SK-N-SH (cell line): ENCODE data around the gene SRSF3. TPM values are rescaled to one million over a fixed set of nuclear protein-coding genes. Genes with fewer than 3 reads are reported as not detected.

Experiments
- CTCF ChIA-PET: fragments of 300-600, 350-600 bp; formaldehyde crosslinking; extraction: SDS; loops from one replicate; lab custom pipeline; 2021; lab: Yijun Ruan, JAX
- POLR2A ChIA-PET: fragments of 350-600 bp; sonication (Branson Sonifier 250); formaldehyde crosslinking; extraction: SDS; loops from one replicate; lab custom pipeline; 2020; ENCODE audit warnings: antibody characterized with exemption, inconsistent platforms; lab: Yijun Ruan, JAX
- DNase-seq: peaks from one replicate; pipeline ENCODE4 v3.0.0; 2012
- H2AFZ ChIP-seq: fragments of 200-600 bp; sonication (generic); 2 replicates; pipeline ENCODE4 v1.8.1; 2016; ENCODE audit warnings: antibody characterized with exemption, mild to moderate bottlenecking, low read depth
- H3F3A ChIP-seq: fragments of 200-600 bp; sonication (generic); replicated peaks from 2 replicates; pipeline ENCODE3; 2016; ENCODE audit warnings: antibody characterized with exemption, mild to moderate bottlenecking; ENCODE audit not compliant: insufficient read depth
- H3K27ac ChIP-seq, 2 experiments: fragments of 200-500 bp in 1 of 2; fragments of 200-600 bp in 1 of 2; sonication (Bioruptor generic) in 1 of 2; sonication (generic), shearing (Covaris generic) in 1 of 2; 2 replicates each; pipeline versions ENCODE4 v1.5.1 to v1.6.1; 2014 to 2016; ENCODE audit warnings: low read depth in 2 of 2, inconsistent platforms in 1 of 2, low read length in 1 of 2, mild to moderate bottlenecking in 1 of 2, mixed read lengths in 1 of 2
- H3K27me3 ChIP-seq: fragments of 200-600 bp; sonication (generic), shearing (Covaris generic); 2 replicates; pipeline ENCODE4 v1.6.1; 2016; ENCODE audit warnings: mixed run types; ENCODE audit not compliant: insufficient read depth
- H3K36me3 ChIP-seq, 2 experiments: fragments of 200-500 bp in 1 of 2; fragments of 200-600 bp in 1 of 2; sonication (Bioruptor generic) in 1 of 2; sonication (generic) in 1 of 2; replicated peaks in 1 of 2; 2 replicates each; pipeline versions ENCODE3 to v1.5.1; 2014 to 2016; ENCODE audit warnings: low read length in 1 of 2, mild to moderate bottlenecking in 1 of 2; ENCODE audit not compliant: insufficient read depth in 2 of 2, control insufficient read depth in 1 of 2
- H3K4me1 ChIP-seq, 2 experiments: fragments of 200-500 bp in 1 of 2; fragments of 200-600 bp in 1 of 2; sonication (Bioruptor generic) in 1 of 2; sonication (generic), shearing (Covaris generic) in 1 of 2; 2 replicates each; pipeline versions ENCODE4 v1.5.1 to v1.6.1; 2014 to 2016; ENCODE audit warnings: low read depth in 1 of 2, low read length in 1 of 2, mixed run types in 1 of 2; ENCODE audit not compliant: insufficient read depth in 2 of 2, control insufficient read depth in 1 of 2
- H3K4me2 ChIP-seq: fragments of 200-600 bp; sonication (generic), shearing (Covaris generic); 2 replicates; pipeline ENCODE4 v1.6.1; 2017; ENCODE audit warnings: mixed run types
- H3K4me3 ChIP-seq, 2 experiments: fragments of 200-500 bp in 1 of 2; fragments of 200-600 bp in 1 of 2; sonication (Bioruptor generic) in 1 of 2; sonication (generic), shearing (Covaris generic) in 1 of 2; 2 replicates each; pipeline versions ENCODE4 v1.5.1 to v1.8.1; 2014 to 2016; ENCODE audit warnings: low read depth in 2 of 2, inconsistent platforms in 1 of 2, low read length in 1 of 2, mild to moderate bottlenecking in 1 of 2, mixed read lengths in 1 of 2, moderate library complexity in 1 of 2
- H3K79me2 ChIP-seq: fragments of 200-600 bp; sonication (generic); 2 replicates; pipeline ENCODE4 v1.8.1; 2017; ENCODE audit warnings: mild to moderate bottlenecking; ENCODE audit not compliant: insufficient read depth
- H3K9ac ChIP-seq: fragments of 200-600 bp; sonication (generic); 2 replicates; pipeline ENCODE4 v1.6.1; 2017; ENCODE audit warnings: mixed run types
- H3K9me2 ChIP-seq: fragments of 200-600 bp; sonication (generic); 2 replicates; pipeline ENCODE4 v1.6.1; 2017; ENCODE audit warnings: mixed run types
- H3K9me3 ChIP-seq: fragments of 200-600 bp; sonication (generic); 2 replicates; pipeline ENCODE4 v1.6.1; 2017; ENCODE audit warnings: mixed run types, mild to moderate bottlenecking, moderate library complexity
- H4K20me1 ChIP-seq: fragments of 200-600 bp; sonication (generic); 2 replicates; pipeline ENCODE4 v1.6.1; 2017; ENCODE audit warnings: mild to moderate bottlenecking, mixed run types; ENCODE audit not compliant: insufficient read depth
- CHD2 ChIP-seq: fragments of 150-350 bp; IDR thresholded peaks from 2 replicates; pipeline ENCODE4 v1.6.1; 2018; ENCODE audit warnings: low read length; ENCODE audit not compliant: partially characterized antibody
- EP300 ChIP-seq, 2 experiments: IDR thresholded peaks; 2 replicates each; pipeline versions ENCODE4 v1.4.0 to v1.6.1; 2012; ENCODE audit warnings: borderline replicate concordance in 1 of 2, low read depth in 1 of 2, low read length in 1 of 2
- EZH2phosphoT487 ChIP-seq: fragments of 200-600 bp; sonication (generic); IDR thresholded peaks from 2 replicates; pipeline ENCODE4 v1.6.1; 2017; ENCODE audit warnings: low read depth, mixed run types, mild to moderate bottlenecking, antibody characterized with exemption, moderate library complexity, borderline replicate concordance
- FOSL2 ChIP-seq: IDR thresholded peaks from 2 replicates; pipeline ENCODE4 v1.4.0; 2012; ENCODE audit warnings: low read depth, mild to moderate bottlenecking, moderate library complexity, borderline replicate concordance
- JUND ChIP-seq: IDR thresholded peaks from 2 replicates; pipeline ENCODE4 v1.4.0; 2012
- NFIC ChIP-seq: IDR thresholded peaks from 2 replicates; pipeline ENCODE4 v1.4.0; 2012; ENCODE audit warnings: borderline replicate concordance
- NRF1 ChIP-seq: IDR thresholded peaks from 2 replicates; pipeline ENCODE4 v1.6.1; 2012; ENCODE audit warnings: low read depth, mild to moderate bottlenecking, low read length
- RAD21 ChIP-seq: IDR thresholded peaks from 2 replicates; pipeline ENCODE4 v1.6.1; 2012; ENCODE audit warnings: mild to moderate bottlenecking, low read length
- RFX5 ChIP-seq: IDR thresholded peaks from 2 replicates; pipeline ENCODE4 v1.6.1; 2012; ENCODE audit warnings: mild to moderate bottlenecking, improper control_type of control experiment, low read length
- RXRA ChIP-seq: IDR thresholded peaks from 2 replicates; pipeline ENCODE4 v1.4.0; 2012; ENCODE audit warnings: low read depth, mild to moderate bottlenecking, borderline replicate concordance
- SIN3A ChIP-seq: IDR thresholded peaks from 2 replicates; pipeline ENCODE4 v1.6.1; 2012; ENCODE audit warnings: low read depth, mild to moderate bottlenecking, low read length, moderate library complexity, borderline replicate concordance
- TCF12 ChIP-seq: IDR thresholded peaks from 2 replicates; pipeline ENCODE4 v1.4.0; 2012
- TEAD4 ChIP-seq: IDR thresholded peaks from 2 replicates; pipeline ENCODE4 v1.4.0; 2012; ENCODE audit warnings: mild to moderate bottlenecking, borderline replicate concordance; ENCODE audit not compliant: insufficient read depth
- WGBS: methylation state at CpG from one replicate; pipeline ENCODE4 v1.1.6; 2017; ENCODE audit warnings: low lambda C conversion rate; 5-methylcytosine and 5-hydroxymethylcytosine counted together
- polyA plus RNA-seq, 3 experiments: library from polyadenylated mRNA; depleted of rRNA; stranded (reverse); fragments of >200 nt; gene quantifications; 2 replicates each; pipeline ENCODE4 v1.2.3, GENCODE V29; 2012
- TF ChIP-seq, protein P1 (sequence below): IDR thresholded peaks from 2 replicates; pipeline ENCODE4 v1.4.0; 2012; ENCODE audit warnings: low read depth, borderline replicate concordance
- TF ChIP-seq, protein P2 (sequence below): IDR thresholded peaks from 2 replicates; pipeline ENCODE4 v1.4.0; 2012; ENCODE audit warnings: low read depth, borderline replicate concordance
- TF ChIP-seq, protein P3 (sequence below): IDR thresholded peaks from 2 replicates; pipeline ENCODE4 v1.4.0; 2012; ENCODE audit warnings: low read depth
- TF ChIP-seq, protein P4 (sequence below): IDR thresholded peaks from 2 replicates; pipeline ENCODE4; 2012
- TF ChIP-seq, protein P5 (sequence below): fragments of 150-350 bp; IDR thresholded peaks from 2 replicates; pipeline ENCODE4 v1.6.1; 2016; ENCODE audit warnings: mild to moderate bottlenecking, low read depth, low read length

The SRSF3 gene
- polyA plus RNA-seq, 1 of the 3 experiments (the other 2 are of a cell fraction), result 351 TPM

DNA sequence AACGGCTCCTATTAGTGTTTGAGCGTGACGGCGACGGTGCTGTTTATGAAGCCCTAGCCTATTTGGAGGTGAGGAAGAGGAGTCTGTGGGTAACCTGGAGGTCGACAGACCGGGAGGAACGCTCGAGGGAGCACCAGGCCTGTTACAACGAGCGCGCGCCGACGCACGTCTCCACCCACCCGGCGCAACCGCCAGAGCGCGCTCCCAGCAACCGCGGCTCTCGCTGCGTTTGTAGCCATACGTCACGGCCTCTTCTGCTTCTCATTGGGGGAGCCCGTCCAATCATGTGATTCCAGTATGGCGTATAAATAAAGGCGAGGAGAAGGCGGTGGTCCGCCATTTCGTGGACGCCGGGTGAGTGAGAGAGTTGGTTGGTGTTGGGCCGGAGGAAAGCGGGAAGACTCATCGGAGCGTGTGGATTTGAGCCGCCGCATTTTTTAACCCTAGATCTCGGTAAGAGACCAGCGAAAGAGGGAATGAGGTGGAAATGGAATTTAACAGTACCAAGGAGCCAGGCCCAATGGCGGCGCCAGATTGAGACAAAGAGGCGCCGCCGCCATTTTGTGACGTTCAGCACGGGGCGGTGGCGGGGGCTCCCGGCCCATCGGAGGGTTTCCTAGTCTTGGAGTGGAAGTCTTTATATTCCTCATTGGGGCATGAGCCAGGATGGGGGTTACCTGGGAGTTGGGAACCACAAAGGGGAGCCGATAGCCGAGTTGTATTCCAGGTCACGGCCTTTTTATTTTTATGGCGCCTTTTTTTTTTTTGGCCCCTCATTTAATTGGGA lies at the start of gene SRSF3 (continued):
- TF ChIP-seq NFIC (no peak), JUND (no peak), NRF1 (peak; percentile 75), RXRA (no peak; the same call in 1 of the 2 replicates), TEAD4 (peak; percentile 92), RAD21 (peak; percentile 19; the same call in 1 of the 2 replicates), CHD2 (peak; percentile 83)
- TF ChIP-seq, protein P1, sequence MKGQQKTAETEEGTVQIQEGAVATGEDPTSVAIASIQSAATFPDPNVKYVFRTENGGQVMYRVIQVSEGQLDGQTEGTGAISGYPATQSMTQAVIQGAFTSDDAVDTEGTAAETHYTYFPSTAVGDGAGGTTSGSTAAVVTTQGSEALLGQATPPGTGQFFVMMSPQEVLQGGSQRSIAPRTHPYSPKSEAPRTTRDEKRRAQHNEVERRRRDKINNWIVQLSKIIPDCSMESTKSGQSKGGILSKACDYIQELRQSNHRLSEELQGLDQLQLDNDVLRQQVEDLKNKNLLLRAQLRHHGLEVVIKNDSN, result peak; percentile 89
- TF ChIP-seq, protein P2, sequence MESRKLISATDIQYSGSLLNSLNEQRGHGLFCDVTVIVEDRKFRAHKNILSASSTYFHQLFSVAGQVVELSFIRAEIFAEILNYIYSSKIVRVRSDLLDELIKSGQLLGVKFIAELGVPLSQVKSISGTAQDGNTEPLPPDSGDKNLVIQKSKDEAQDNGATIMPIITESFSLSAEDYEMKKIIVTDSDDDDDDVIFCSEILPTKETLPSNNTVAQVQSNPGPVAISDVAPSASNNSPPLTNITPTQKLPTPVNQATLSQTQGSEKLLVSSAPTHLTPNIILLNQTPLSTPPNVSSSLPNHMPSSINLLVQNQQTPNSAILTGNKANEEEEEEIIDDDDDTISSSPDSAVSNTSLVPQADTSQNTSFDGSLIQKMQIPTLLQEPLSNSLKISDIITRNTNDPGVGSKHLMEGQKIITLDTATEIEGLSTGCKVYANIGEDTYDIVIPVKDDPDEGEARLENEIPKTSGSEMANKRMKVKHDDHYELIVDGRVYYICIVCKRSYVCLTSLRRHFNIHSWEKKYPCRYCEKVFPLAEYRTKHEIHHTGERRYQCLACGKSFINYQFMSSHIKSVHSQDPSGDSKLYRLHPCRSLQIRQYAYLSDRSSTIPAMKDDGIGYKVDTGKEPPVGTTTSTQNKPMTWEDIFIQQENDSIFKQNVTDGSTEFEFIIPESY, result no peak
- TF ChIP-seq, protein P3, sequence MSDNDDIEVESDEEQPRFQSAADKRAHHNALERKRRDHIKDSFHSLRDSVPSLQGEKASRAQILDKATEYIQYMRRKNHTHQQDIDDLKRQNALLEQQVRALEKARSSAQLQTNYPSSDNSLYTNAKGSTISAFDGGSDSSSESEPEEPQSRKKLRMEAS, result peak; percentile 77

DNA sequence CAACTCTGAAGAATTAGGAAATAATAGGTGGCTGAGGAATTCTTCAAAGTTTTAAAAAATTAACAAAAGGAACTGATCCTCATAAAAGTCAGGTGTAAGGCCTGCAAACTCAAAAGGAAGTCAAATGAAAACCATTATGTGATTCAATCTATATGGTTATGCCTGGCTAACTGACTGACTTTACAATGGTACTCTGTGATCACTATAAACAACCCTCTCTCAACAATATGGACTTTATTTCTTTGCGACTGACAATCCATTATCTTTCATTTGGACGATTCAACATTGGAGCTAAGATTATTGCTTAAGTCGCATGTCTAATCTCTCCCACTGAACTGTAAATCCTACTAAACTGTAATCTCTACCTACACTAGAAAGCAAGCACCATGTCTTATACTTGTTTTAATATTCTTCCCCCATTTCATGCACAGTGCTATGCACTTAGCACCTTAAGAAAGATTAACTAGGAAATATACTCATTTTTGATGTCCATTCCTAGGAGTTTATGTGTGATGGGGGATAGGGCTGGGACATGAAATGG lies 48.3 kb upstream of the SRSF3 start:
- Histone ChIP-seq H3K4me3 (peak overlapping the region; percentile 78 to 99), H3K27ac (peak overlapping the region; percentile 88 to 91; a peak in 3 of 4 replicates), H3K4me1 (peaks cover 4 to 17% of the 10 kb centered on the region in 2 experiments), H3K9ac (peak overlapping the region; percentile 94), H2AFZ (0 out of 2 replicates have a peak overlapping the region, but pooled peaks have one; percentile 97), H3K4me2 (peak overlapping the region; percentile 99), H4K20me1 (no peaks in the 10 kb centered on the region; the same call in 1 of the 2 replicates), H3K9me3 (no peaks in the 10 kb centered on the region), H3K36me3 (peaks cover 0 to 18% of the 10 kb centered on the region in 2 experiments), H3F3A (peaks cover 23% of the 10 kb centered on the region), H3K9me2 (no peaks in the 10 kb centered on the region), H3K79me2 (peaks cover 63% of the 10 kb centered on the region), H3K27me3 (no peaks in the 10 kb centered on the region)
- POLR2A ChIA-PET, result interaction anchor here (0.6 kb wide), 1 partner anchor 93 kb away, joined by 3 read pairs; no protein-coding TSS in a partner anchor
- 23% methylated on average over 3 of the region's 3 CpGs for WGBS
- DNase-seq, result no peak
- CTCF ChIA-PET, result no interaction called here
- TF ChIP-seq, protein P3, result no peak
- TF ChIP-seq, protein P1, result no peak
- TF ChIP-seq RFX5, result no peak
- TF ChIP-seq FOSL2, result no peak
- TF ChIP-seq EP300 (IDR thresholded peaks at IDR 0.05; ENCODE audit: borderline replicate concordance in 1 of 2, low read depth in 1 of 2, low read length in 1 of 2), result no peak
- no peak for TF ChIP-seq NRF1
- no peak for TF ChIP-seq RXRA
- no peak for TF ChIP-seq EZH2phosphoT487
- TF ChIP-seq, protein P2, result no peak
- TF ChIP-seq SIN3A, result no peak
- TF ChIP-seq, protein P4, sequence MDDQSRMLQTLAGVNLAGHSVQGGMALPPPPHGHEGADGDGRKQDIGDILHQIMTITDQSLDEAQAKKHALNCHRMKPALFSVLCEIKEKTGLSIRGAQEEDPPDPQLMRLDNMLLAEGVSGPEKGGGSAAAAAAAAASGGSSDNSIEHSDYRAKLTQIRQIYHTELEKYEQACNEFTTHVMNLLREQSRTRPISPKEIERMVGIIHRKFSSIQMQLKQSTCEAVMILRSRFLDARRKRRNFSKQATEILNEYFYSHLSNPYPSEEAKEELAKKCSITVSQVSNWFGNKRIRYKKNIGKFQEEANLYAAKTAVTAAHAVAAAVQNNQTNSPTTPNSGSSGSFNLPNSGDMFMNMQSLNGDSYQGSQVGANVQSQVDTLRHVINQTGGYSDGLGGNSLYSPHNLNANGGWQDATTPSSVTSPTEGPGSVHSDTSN, result no peak
- no peak for TF ChIP-seq CHD2
- TF ChIP-seq TCF12, result no peak
- TF ChIP-seq, protein P5, sequence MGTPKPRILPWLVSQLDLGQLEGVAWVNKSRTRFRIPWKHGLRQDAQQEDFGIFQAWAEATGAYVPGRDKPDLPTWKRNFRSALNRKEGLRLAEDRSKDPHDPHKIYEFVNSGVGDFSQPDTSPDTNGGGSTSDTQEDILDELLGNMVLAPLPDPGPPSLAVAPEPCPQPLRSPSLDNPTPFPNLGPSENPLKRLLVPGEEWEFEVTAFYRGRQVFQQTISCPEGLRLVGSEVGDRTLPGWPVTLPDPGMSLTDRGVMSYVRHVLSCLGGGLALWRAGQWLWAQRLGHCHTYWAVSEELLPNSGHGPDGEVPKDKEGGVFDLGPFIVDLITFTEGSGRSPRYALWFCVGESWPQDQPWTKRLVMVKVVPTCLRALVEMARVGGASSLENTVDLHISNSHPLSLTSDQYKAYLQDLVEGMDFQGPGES, result no peak
- TF ChIP-seq JUND, result no peak
- TF ChIP-seq TEAD4, result no peak
